Measurements from ENCODE around the gene FAM111B.
"Not testable (repeated sequence)": the region's sequence is repeated elsewhere in the genome, so short reads cannot be mapped to it uniquely, and the experiment has no call there.

The FAM111B gene

DNA sequence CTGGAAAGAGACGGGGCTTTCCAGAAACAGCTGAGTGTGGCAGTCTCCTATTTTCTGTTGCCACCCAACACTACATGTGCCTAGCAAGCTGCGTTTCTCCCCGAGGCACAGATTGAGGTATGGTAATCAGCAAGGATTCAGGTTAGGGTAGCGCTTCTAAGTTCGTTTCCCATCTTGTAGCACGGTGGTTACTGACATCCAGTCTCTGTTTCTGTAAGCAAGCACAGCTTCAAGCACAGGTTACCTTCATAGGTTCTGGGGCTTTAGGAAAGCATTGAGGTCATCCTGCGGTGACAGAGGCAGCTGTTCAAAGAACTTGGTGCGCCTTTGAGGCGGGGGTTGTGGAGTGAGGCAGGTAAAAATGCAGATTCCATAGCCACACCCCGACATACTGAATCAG, 684 bp downstream of the FAM111B start:
- DNase-seq, result not testable (repeated sequence)

GRCh38 chr11:59112494-59112893, 5.5 kb downstream of the FAM111B start:
- no peak for DNase-seq

DNA sequence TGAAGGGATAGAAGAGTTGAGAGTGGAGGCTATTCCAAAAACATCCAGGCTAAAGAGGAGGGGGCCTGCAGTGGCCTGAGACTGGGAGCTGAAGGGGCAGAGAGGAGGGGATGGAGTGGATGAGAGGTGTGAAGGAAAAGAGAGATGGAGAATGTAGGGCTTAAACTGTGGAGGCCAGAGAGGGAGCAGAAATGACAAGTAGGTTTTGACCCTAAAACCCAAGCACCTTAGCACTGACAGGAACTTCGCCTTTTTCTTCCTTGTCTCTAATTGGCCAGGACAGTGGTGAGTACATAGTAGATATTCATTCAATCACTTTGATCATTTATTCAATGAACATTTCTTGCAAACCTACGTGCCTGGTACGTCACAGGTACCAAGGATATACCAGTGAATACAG, 7.3 kb downstream of the FAM111B start:
- no peak for DNase-seq

DNA sequence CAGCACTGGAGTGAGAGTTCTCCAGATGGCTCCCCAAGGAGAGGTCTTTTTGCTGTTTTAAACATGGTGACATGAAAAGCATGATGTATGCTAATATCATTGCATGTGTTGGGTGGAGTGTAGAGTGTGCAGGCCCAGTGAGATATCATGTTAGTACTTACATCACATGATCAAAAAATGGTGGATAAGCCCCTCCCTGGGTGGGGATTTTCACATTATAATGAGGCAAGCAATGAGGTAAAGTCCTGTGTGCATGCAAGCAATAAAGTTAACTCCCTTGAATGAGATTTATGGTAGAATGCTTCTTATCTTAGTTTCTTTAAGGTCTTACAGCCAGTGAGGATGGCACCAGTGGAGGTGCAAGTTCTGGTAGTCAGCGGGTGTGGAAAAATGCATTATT, 8.5 kb downstream of the FAM111B start:
- DNase-seq, result no peak

- DNase-seq, result no peak
Observed at GRCh38 chr11:59117774-59118173, 10.7 kb downstream of the FAM111B start.

GRCh38 chr11:59119826-59120225, 12.8 kb downstream of the FAM111B start:
- DNase-seq, result no peak

DNA sequence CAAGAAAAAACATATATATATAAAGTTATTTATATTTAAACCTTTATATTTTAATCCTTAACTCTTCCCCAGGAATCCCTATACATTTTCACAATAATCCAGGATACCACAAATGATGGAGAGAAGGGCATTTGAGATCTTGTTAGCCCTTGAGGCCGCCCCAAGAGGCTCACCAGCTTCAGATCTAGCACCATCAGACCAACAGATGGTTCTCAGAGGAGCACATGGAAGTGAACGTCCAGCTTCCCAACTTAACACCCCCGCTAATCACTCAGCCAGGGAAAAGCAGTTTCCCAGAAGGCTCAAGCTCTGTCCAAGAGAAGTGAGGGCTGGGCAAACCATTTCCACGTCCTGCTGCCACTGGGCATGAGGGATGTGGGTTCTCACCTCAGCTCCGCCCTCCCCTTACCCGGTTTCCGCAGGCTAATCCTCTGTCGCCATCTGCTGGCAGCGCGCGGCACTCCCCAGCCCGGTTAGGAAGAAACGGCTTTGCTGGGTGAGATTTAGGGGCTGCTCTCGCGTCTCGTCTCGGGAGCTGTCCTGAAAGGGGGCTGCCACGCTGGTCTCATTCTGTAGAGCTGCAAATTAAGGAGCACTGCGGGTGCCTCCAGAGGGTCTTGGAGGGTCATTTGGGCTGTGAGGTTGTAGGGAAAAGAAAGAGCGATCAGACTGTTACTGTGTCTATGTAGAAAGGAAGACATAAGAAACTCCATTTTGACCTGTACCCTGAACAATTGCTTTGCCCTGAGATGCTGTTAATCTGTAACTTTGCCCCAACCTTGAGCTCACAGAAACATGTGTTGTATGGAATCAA, 28.8 kb downstream of the FAM111B start:
- DNase-seq, result peak; percentile 96

DNA sequence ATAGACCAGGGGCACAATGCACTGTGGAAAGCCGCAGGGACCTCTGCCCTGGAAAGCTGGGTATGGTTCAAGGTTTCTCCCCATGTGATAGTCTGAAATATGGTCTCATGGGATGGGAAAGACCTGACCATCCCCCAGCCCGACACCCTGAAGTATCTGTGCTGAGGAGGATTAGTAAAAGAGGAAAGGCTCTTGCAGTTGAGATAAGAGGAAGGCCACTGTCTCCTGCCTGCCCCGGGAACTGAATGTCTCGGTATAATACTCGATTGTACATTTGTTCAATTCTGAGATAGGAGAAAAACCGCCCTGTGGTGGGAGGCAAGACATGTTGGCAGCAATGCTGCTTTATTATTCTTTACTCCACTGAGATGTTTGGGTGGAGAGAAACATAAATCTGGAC, 29.5 kb downstream of the FAM111B start:
- not testable (repeated sequence) for DNase-seq

DNA sequence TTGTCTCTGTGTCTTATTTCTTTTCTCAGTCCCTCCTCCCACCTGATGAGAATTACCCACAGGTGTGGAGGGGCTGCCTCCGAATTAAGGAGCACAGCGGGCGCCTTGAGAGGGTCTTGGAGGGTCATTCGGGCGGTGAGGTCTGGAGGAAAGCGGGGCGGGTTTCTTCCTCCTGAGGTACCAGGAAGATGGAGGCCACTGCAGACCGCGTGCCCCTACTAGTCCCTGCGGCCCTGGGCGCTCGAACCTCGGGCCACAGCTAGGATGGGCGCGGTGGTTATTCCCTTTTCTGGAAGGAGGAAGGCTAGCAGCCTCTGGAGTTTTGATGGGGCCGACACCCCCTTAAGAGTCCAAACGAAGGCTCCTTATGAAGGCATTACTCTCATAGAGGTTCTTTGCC, 30.2 kb downstream of the FAM111B start:
- no peak for DNase-seq

DNA sequence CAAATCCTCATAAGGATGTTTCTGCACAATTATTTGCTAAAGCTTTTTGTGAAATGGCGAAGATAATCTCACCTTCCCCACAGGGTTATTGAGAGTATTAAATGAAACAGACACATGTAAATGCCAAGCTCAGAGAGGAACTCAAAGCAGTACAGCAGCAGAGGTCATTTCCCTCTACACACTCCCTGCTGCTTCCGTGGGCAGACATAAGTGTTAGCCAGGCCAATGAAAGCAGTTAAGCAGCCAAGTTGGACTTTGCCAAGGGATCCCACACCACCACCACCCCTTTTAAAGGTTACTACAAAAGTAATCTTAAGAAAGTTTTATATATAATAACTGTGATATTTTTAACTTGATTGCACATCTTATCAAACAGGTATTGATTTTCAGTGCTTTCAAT, 31.6 kb downstream of the FAM111B start:
- DNase-seq, result no peak

DNA sequence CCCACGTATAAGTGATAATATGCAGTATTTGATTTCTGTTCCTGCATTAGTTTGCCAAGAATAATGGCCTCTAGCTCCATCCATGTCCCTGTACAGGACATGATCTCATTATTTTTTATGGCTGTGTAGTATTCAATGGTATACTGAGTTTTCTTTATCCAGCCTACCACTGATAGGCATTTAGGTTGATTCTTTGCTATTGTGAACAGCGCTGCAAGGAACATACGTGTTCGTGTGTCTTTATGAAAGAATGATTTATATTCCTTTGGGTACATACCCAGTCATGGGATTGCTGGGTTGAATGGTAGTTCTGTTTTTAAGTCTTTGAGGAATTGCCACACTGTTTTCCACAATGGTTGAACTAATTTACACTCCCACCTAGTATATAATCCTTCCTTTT, 34.2 kb downstream of the FAM111B start:
- no peak for DNase-seq

DNA sequence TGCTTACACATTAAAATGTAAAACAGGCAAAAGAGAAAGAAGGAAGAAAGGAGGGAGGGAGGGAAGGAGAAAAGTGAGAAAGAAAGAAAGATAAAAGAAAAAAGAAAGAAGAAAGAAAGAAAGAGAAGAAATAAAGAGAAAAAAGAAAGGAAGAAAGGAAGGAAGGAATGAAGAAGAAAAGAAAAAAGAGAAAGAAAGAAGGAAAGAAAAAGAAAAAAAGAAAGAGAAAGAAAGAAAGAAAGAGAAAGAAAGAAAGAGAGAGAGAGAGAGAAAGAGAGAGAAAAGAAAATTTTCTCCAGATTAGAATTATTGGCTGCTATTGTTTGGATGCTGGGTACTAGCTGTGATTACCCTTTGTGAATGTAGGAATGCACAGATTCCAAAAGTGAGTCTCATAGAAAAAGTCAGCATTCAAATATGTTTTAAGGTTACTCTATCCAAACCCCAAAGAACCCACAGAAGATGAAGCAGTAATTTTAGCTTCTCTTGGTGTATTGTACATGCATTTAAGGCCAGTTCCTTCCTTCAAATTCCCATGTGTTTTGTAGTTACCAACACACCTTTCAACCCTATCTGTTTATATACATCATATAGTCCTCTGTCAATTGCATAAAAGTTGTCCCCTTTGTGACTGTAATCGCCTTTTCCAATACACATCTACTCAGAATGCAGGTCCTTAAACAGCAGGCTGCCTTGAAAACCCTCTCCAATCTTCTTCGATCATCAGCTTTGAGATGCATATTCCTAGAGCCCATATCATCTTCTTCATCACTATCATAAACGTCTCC, 34.8 kb downstream of the FAM111B start:
- DNase-seq, result no peak

- peak; percentile 87 for DNase-seq
Observed at GRCh38 chr11:59142530-59143507, 35.8 kb downstream of the FAM111B start, which contains the start of gene FAM111A. Gene FAM111A (plus strand): TSS chr11:59142856. CDS start chr11:59148873, 6,017 bp downstream.

DNA sequence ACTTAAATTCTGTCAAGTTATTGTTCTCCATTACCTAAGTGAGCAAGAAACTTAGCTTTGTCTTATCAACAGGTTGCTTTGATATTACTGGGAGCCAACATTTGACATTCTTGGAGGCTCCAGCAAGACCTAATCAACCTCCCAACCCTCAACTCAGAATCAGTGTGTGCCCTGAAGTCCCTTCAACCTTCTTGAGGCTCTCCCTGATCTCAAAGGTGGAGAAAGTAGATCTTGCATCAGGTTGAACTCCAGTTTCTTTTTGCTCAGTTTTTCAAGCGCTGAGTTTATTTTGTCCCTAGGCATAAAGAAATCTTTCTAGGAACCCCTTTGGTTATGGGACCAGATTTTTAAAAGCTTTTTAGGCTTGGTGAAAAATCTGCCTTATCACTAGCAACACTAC, 37.1 kb downstream of the FAM111B start:
- DNase-seq, result no peak

DNA sequence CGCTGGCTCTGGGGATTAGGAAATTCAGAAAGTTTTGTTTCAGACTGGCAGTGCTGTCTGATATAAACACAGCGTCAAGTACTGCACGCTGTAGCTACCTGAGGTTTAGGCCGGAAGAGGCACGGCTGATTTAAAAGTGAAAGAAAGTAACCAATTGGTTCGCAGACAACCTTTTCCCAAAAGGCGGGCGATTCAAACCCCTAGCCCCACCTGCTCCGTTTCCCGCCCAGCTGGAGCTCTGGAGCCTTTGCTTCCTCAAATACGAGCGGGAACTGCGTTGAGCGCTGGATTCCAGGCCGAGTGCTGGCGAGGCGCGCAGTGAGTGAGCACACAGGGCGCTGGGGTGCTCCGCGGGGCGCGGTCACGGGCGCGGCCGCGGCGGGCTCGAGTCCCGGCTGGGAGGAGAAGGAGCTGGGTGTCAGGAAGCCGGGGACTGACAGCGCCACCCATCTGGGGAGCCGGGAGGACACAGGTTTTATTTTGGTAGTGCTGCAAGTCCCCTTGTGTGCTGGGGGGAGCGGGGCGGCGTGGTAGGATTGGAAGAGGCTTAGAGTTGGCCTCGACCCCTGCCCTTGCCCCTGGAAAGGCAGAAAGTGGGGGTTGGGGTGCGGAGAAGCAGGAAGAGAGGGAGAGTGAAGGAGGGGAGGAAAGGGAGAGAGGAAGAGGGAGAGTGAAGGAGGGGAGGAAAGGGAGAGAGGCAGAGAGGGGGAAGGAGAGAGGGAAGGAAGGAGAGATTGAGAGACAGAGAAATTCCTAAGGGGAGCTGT, 37.7 kb downstream of the FAM111B start:
- peak; percentile 81 for DNase-seq

DNA sequence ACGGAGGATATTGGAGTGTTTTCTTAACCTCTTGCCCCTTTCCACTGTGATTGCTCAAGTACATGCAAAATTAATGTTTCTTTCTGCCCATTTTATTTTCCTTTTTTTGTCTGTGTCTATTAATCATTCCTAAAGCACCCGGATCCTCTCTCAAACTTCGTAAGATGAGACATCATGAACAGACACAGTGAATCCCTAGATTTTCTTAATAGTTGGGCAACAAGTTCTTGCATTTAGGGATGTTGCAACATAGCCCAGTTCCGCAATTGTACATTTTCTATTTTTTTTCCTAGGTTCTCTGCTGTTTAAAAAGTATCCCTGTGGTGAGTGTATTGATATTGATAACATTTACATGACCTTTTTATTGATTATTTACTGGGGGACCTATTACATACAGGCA, 38.5 kb downstream of the FAM111B start:
- DNase-seq, result no peak

DNA sequence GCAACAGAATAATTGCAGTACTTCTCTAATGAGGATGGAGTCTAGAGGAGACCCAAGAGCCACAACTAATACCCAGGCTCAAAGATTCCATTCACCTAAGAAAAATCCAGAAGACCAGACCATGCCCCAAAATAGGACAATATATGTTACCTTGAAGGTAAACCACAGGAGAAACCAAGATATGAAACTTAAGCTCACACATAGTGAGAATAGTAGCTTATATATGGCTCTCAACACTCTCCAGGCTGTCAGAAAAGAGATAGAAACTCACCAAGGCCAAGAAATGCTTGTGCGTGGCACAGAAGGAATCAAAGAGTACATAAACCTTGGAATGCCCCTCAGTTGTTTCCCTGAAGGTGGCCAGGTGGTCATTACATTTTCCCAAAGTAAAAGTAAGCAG, 44.7 kb downstream of the FAM111B start:
- no peak for DNase-seq

DNA sequence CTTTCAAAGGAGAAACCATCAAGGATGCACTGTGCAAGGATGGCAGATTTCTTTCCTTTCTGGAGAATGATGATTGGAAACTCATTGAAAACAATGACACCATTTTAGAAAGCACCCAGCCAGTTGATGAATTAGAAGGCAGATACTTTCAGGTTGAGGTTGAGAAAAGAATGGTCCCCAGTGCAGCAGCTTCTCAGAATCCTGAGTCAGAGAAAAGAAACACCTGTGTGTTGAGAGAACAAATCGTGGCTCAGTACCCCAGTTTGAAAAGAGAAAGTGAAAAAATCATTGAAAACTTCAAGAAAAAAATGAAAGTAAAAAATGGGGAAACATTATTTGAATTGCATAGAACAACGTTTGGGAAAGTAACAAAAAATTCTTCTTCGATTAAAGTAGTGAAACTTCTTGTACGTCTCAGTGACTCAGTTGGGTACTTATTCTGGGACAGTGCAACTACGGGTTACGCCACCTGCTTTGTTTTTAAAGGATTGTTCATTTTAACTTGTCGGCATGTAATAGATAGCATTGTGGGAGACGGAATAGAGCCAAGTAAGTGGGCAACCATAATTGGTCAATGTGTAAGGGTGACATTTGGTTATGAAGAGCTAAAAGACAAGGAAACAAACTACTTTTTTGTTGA, 45.4 kb downstream of the FAM111B start:
- DNase-seq, result no peak

DNA sequence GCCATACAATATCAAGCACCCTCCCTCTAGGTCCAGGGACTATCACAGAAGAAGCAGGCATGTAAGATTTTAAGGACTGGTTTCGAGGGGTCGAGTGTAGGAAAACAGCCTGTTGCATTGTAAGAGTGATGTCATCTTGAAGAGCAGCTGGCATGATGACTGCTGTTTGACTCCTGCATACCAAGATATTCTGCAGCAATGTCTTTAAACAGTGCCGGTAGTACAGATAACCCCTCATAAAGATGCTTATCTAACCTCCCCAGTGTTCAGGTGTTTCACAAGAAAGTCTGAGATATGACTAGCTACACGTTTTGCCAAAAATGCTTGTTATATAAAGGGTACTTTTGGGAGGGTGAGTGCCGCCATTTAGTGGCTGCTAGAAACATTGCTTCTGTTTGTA, 47.6 kb downstream of the FAM111B start:
- no peak for DNase-seq

DNA sequence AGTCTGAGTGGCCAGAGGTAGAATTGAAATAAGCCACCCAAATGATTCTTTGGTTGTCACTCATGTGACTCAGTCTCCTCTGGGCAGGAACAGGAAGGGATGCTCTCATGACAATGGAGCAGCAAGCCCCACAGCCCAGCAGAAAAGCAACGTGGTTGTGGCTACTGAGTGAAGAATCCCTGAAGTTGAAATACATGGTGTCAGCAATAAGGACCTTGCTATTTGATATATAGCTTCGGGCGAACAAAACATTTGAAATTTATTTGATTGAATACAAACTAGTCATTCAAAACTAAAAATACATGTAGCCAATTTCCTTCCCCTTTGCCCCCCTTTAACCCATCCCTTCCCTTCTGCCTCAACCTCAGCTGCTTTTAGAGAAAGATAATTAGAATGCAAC, 50.4 kb downstream of the FAM111B start:
- no peak for DNase-seq

DNA sequence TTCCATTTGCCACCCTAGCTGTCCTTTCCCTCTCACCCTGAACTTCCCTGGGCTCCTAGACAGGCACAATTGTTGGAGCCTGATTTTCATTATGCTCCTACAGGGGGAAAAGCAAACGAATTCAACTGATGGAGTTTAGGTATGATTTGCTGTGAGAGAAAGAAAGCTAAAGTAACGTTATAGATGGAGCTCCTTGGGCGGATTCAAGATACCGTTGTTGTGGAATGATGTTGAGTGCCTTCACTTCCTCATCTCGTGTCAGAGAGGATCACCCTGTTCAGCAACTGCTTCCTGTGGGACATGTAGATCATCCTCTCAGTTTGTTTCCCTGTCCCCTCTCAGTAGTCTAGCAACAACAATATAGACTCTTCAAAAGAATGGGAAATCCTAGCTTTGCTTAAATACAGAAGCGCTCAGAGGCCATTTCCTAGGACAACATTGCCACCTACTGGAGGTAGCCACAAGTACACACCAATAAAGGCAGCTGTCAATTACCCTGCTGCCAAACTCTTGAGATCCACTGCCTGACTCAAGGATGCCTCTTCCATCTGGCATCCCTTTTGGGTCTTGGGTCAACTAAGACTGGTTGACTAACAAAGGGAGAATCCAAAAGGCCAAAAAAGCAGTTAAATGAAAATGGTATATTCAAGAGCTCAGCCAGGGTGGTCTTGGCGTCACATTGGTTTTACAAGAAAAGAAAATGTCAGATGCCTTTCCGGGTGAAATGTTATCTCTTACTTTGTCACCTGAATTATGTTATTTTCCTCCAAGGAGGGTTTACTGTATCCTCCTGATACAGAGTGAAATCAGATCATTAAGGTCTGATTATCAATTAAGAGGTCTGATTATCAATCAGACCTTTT, 51.4 kb downstream of the FAM111B start:
- no peak for DNase-seq

Measured in activated CD8-positive, alpha-beta memory T cell treated with anti-CD3 and anti-CD28 coated beads, Interleukin-2, amount 50 U/mL, for 48 hours (primary cell).